SK-N-SH (cell line): ENCODE measurements around the gene CLSTN2. TPM values are rescaled to one million over a fixed set of nuclear protein-coding genes. Genes with fewer than 3 reads are reported as not detected.

Experiments
- CTCF ChIA-PET: fragments of 300-600, 350-600 bp; formaldehyde crosslinking; extraction: SDS; loops from one replicate; lab custom pipeline; 2021; lab: Yijun Ruan, JAX
- POLR2A ChIA-PET: fragments of 350-600 bp; sonication (Branson Sonifier 250); formaldehyde crosslinking; extraction: SDS; loops from one replicate; lab custom pipeline; 2020; ENCODE audit warnings: antibody characterized with exemption, inconsistent platforms; lab: Yijun Ruan, JAX
- DNase-seq: peaks from one replicate; pipeline ENCODE4 v3.0.0; 2012
- H2AFZ ChIP-seq: fragments of 200-600 bp; sonication (generic); 2 replicates; pipeline ENCODE4 v1.8.1; 2016; ENCODE audit warnings: antibody characterized with exemption, mild to moderate bottlenecking, low read depth
- H3F3A ChIP-seq: fragments of 200-600 bp; sonication (generic); replicated peaks from 2 replicates; pipeline ENCODE3; 2016; ENCODE audit warnings: antibody characterized with exemption, mild to moderate bottlenecking; ENCODE audit not compliant: insufficient read depth
- H3K27ac ChIP-seq, 2 experiments: fragments of 200-500 bp in 1 of 2; fragments of 200-600 bp in 1 of 2; sonication (Bioruptor generic) in 1 of 2; sonication (generic), shearing (Covaris generic) in 1 of 2; 2 replicates each; pipeline versions ENCODE4 v1.5.1 to v1.6.1; 2014 to 2016; ENCODE audit warnings: low read depth in 2 of 2, inconsistent platforms in 1 of 2, low read length in 1 of 2, mild to moderate bottlenecking in 1 of 2, mixed read lengths in 1 of 2
- H3K27me3 ChIP-seq: fragments of 200-600 bp; sonication (generic), shearing (Covaris generic); 2 replicates; pipeline ENCODE4 v1.6.1; 2016; ENCODE audit warnings: mixed run types; ENCODE audit not compliant: insufficient read depth
- H3K36me3 ChIP-seq, 2 experiments: fragments of 200-500 bp in 1 of 2; fragments of 200-600 bp in 1 of 2; sonication (Bioruptor generic) in 1 of 2; sonication (generic) in 1 of 2; replicated peaks in 1 of 2; 2 replicates each; pipeline versions ENCODE3 to v1.5.1; 2014 to 2016; ENCODE audit warnings: low read length in 1 of 2, mild to moderate bottlenecking in 1 of 2; ENCODE audit not compliant: insufficient read depth in 2 of 2, control insufficient read depth in 1 of 2
- H3K4me1 ChIP-seq, 2 experiments: fragments of 200-500 bp in 1 of 2; fragments of 200-600 bp in 1 of 2; sonication (Bioruptor generic) in 1 of 2; sonication (generic), shearing (Covaris generic) in 1 of 2; 2 replicates each; pipeline versions ENCODE4 v1.5.1 to v1.6.1; 2014 to 2016; ENCODE audit warnings: low read depth in 1 of 2, low read length in 1 of 2, mixed run types in 1 of 2; ENCODE audit not compliant: insufficient read depth in 2 of 2, control insufficient read depth in 1 of 2
- H3K4me2 ChIP-seq: fragments of 200-600 bp; sonication (generic), shearing (Covaris generic); 2 replicates; pipeline ENCODE4 v1.6.1; 2017; ENCODE audit warnings: mixed run types
- H3K4me3 ChIP-seq, 2 experiments: fragments of 200-500 bp in 1 of 2; fragments of 200-600 bp in 1 of 2; sonication (Bioruptor generic) in 1 of 2; sonication (generic), shearing (Covaris generic) in 1 of 2; 2 replicates each; pipeline versions ENCODE4 v1.5.1 to v1.8.1; 2014 to 2016; ENCODE audit warnings: low read depth in 2 of 2, inconsistent platforms in 1 of 2, low read length in 1 of 2, mild to moderate bottlenecking in 1 of 2, mixed read lengths in 1 of 2, moderate library complexity in 1 of 2
- H3K79me2 ChIP-seq: fragments of 200-600 bp; sonication (generic); 2 replicates; pipeline ENCODE4 v1.8.1; 2017; ENCODE audit warnings: mild to moderate bottlenecking; ENCODE audit not compliant: insufficient read depth
- H3K9ac ChIP-seq: fragments of 200-600 bp; sonication (generic); 2 replicates; pipeline ENCODE4 v1.6.1; 2017; ENCODE audit warnings: mixed run types
- H3K9me2 ChIP-seq: fragments of 200-600 bp; sonication (generic); 2 replicates; pipeline ENCODE4 v1.6.1; 2017; ENCODE audit warnings: mixed run types
- H3K9me3 ChIP-seq: fragments of 200-600 bp; sonication (generic); 2 replicates; pipeline ENCODE4 v1.6.1; 2017; ENCODE audit warnings: mixed run types, mild to moderate bottlenecking, moderate library complexity
- H4K20me1 ChIP-seq: fragments of 200-600 bp; sonication (generic); 2 replicates; pipeline ENCODE4 v1.6.1; 2017; ENCODE audit warnings: mild to moderate bottlenecking, mixed run types; ENCODE audit not compliant: insufficient read depth
- CHD2 ChIP-seq: fragments of 150-350 bp; IDR thresholded peaks from 2 replicates; pipeline ENCODE4 v1.6.1; 2018; ENCODE audit warnings: low read length; ENCODE audit not compliant: partially characterized antibody
- FOSL2 ChIP-seq: IDR thresholded peaks from 2 replicates; pipeline ENCODE4 v1.4.0; 2012; ENCODE audit warnings: low read depth, mild to moderate bottlenecking, moderate library complexity, borderline replicate concordance
- GABPA ChIP-seq: IDR thresholded peaks from 2 replicates; pipeline ENCODE4 v1.4.0; 2012; ENCODE audit warnings: low read depth, mild to moderate bottlenecking
- MXI1 ChIP-seq: IDR thresholded peaks from 2 replicates; pipeline ENCODE4 v1.6.1; 2012; ENCODE audit warnings: mild to moderate bottlenecking, low read depth, low read length, improper control_type of control experiment
- NRF1 ChIP-seq: IDR thresholded peaks from 2 replicates; pipeline ENCODE4 v1.6.1; 2012; ENCODE audit warnings: low read depth, mild to moderate bottlenecking, low read length
- RCOR1 ChIP-seq: fragments of 150-350 bp; IDR thresholded peaks from 2 replicates; pipeline ENCODE4 v1.6.1; 2017; ENCODE audit warnings: antibody characterized with exemption, low read length
- SIN3A ChIP-seq: IDR thresholded peaks from 2 replicates; pipeline ENCODE4 v1.6.1; 2012; ENCODE audit warnings: low read depth, mild to moderate bottlenecking, low read length, moderate library complexity, borderline replicate concordance
- SMC3 ChIP-seq: IDR thresholded peaks from 2 replicates; pipeline ENCODE4 v1.6.1; 2012; ENCODE audit warnings: low read depth, low read length, improper control_type of control experiment
- YY1 ChIP-seq: IDR thresholded peaks from 2 replicates; pipeline ENCODE4 v1.4.0; 2012; ENCODE audit warnings: low read depth, mild to moderate bottlenecking
- WGBS: methylation state at CpG from one replicate; pipeline ENCODE4 v1.1.6; 2017; ENCODE audit warnings: low lambda C conversion rate; 5-methylcytosine and 5-hydroxymethylcytosine counted together
- polyA plus RNA-seq, 3 experiments: library from polyadenylated mRNA; depleted of rRNA; stranded (reverse); fragments of >200 nt; gene quantifications; 2 replicates each; pipeline ENCODE4 v1.2.3, GENCODE V29; 2012
- TF ChIP-seq, protein P1 (sequence below): IDR thresholded peaks from 2 replicates; pipeline ENCODE4 v1.4.0; 2012; ENCODE audit warnings: low read depth
- TF ChIP-seq, protein P2 (sequence below): IDR thresholded peaks from 2 replicates; pipeline ENCODE4 v1.6.1; 2012; ENCODE audit warnings: mild to moderate bottlenecking, low read depth, low read length, moderate library complexity
- TF ChIP-seq, protein P3 (sequence below): IDR thresholded peaks from 2 replicates; pipeline ENCODE4; 2012
- TF ChIP-seq, protein P4 (sequence below): fragments of 150-350 bp; IDR thresholded peaks from 2 replicates; pipeline ENCODE4 v1.6.1; 2017; ENCODE audit warnings: antibody characterized with exemption, low read length, low read depth, borderline replicate concordance
- TF ChIP-seq, protein P5 (sequence below): IDR thresholded peaks from 2 replicates; pipeline ENCODE4 v1.4.0; 2012; ENCODE audit warnings: low read depth, borderline replicate concordance

CLSTN2 gene
- polyA plus RNA-seq, 1 of the 3 experiments (the other 2 are of a cell fraction): 0.02 TPM

DNA sequence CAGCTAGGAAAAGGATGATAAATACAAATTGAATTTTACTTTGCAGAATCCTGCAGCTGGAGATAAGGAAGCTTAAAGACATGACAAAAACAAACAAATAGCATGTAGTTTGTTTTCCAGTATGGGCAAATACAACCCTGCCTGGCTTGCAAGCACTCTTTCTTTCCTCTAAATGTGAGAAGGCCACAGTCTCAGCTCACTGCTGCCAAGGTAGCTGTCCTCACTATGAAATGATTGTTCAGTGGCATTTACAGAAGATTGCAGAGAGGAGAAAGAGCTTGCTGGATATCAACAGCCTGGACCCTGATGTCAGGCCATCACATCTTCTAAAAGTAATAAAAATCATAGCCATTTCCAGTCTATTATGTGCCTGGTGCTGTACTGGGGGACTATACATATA, 262.0 kb downstream of the CLSTN2 start:
- TF ChIP-seq, protein P1, sequence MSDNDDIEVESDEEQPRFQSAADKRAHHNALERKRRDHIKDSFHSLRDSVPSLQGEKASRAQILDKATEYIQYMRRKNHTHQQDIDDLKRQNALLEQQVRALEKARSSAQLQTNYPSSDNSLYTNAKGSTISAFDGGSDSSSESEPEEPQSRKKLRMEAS: no peak
- TF ChIP-seq, protein P2, sequence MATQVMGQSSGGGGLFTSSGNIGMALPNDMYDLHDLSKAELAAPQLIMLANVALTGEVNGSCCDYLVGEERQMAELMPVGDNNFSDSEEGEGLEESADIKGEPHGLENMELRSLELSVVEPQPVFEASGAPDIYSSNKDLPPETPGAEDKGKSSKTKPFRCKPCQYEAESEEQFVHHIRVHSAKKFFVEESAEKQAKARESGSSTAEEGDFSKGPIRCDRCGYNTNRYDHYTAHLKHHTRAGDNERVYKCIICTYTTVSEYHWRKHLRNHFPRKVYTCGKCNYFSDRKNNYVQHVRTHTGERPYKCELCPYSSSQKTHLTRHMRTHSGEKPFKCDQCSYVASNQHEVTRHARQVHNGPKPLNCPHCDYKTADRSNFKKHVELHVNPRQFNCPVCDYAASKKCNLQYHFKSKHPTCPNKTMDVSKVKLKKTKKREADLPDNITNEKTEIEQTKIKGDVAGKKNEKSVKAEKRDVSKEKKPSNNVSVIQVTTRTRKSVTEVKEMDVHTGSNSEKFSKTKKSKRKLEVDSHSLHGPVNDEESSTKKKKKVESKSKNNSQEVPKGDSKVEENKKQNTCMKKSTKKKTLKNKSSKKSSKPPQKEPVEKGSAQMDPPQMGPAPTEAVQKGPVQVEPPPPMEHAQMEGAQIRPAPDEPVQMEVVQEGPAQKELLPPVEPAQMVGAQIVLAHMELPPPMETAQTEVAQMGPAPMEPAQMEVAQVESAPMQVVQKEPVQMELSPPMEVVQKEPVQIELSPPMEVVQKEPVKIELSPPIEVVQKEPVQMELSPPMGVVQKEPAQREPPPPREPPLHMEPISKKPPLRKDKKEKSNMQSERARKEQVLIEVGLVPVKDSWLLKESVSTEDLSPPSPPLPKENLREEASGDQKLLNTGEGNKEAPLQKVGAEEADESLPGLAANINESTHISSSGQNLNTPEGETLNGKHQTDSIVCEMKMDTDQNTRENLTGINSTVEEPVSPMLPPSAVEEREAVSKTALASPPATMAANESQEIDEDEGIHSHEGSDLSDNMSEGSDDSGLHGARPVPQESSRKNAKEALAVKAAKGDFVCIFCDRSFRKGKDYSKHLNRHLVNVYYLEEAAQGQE: no peak
- no peak for TF ChIP-seq GABPA
- TF ChIP-seq NRF1: no peak
- TF ChIP-seq YY1: no peak
- TF ChIP-seq SMC3: no peak
- TF ChIP-seq RCOR1: no peak
- TF ChIP-seq CHD2: no peak
- TF ChIP-seq, protein P3, sequence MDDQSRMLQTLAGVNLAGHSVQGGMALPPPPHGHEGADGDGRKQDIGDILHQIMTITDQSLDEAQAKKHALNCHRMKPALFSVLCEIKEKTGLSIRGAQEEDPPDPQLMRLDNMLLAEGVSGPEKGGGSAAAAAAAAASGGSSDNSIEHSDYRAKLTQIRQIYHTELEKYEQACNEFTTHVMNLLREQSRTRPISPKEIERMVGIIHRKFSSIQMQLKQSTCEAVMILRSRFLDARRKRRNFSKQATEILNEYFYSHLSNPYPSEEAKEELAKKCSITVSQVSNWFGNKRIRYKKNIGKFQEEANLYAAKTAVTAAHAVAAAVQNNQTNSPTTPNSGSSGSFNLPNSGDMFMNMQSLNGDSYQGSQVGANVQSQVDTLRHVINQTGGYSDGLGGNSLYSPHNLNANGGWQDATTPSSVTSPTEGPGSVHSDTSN: no peak
- Histone ChIP-seq H2AFZ (no peak overlapping the region), H3K79me2 (no peaks in the 10 kb centered on the region), H3K9me2 (no peaks in the 10 kb centered on the region), H4K20me1 (no peaks in the 10 kb centered on the region), H3K4me2 (no peak overlapping the region), H3K36me3 (no peaks in the 10 kb centered on the region), H3K27me3 (no peaks in the 10 kb centered on the region), H3F3A (no peaks in the 10 kb centered on the region), H3K4me1 (peaks cover 0 to 8% of the 10 kb centered on the region in 2 experiments; a peak in 2 of 4 replicates), H3K9ac (no peak overlapping the region), H3K4me3 (no peak overlapping the region), H3K9me3 (no peaks in the 10 kb centered on the region), H3K27ac (no peak overlapping the region)
- CTCF ChIA-PET: no interaction called here
- DNase-seq: no peak
- POLR2A ChIA-PET: no interaction called here

DNA sequence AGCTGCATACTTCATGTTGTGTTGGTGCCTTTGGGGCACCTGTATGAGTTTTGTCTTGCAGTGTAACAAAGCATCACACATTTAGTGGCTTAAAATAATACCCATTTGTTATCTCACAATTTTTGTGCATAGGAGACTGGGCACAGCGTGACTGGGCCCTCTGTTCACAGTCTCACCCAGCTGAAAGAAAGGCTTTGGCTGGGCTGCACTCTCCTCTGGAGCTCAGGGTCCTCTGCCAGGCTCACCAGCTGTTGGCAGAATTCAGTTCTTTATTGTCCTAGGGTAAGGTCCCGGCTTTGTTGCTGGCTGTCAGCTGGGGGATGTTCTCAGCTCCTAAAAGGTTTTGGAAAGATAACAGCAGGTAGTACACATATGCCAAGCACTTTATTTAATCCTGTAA, 263.3 kb downstream of the CLSTN2 start:
- no peak overlapping the region for H3K9ac ChIP-seq
- no peak overlapping the region for H3K4me2 ChIP-seq
- 17% methylated on average over 1 of the region's 2 CpGs for WGBS
- POLR2A ChIA-PET: no interaction called here
- no peaks in the 10 kb centered on the region for H3F3A ChIP-seq
- no peak overlapping the region for H2AFZ ChIP-seq
- H3K4me3 ChIP-seq: no peak overlapping the region
- CTCF ChIA-PET: interaction anchor here (1.2 to 1.4 kb wide), 3 partner anchors 12 to 69 kb away, joined by 3 to 4 read pairs (median 4); no protein-coding TSS in a partner anchor
- H3K9me3 ChIP-seq: no peaks in the 10 kb centered on the region
- H3K27ac ChIP-seq: no peak overlapping the region
- H3K36me3 ChIP-seq: no peaks in the 10 kb centered on the region
- no peaks in the 10 kb centered on the region for H4K20me1 ChIP-seq
- no peaks in the 10 kb centered on the region for H3K27me3 ChIP-seq
- no peaks in the 10 kb centered on the region for H3K79me2 ChIP-seq
- DNase-seq: no peak
- H3K4me1 ChIP-seq: peaks cover 0 to 8% of the 10 kb centered on the region in 2 experiments; a peak in 2 of 4 replicates
- H3K9me2 ChIP-seq: no peaks in the 10 kb centered on the region
- TF ChIP-seq, protein P3: no peak
- no peak for TF ChIP-seq MXI1
- no peak for TF ChIP-seq GABPA
- TF ChIP-seq FOSL2: no peak
- TF ChIP-seq, protein P2: no peak
- TF ChIP-seq SMC3: no peak
- TF ChIP-seq, protein P4, sequence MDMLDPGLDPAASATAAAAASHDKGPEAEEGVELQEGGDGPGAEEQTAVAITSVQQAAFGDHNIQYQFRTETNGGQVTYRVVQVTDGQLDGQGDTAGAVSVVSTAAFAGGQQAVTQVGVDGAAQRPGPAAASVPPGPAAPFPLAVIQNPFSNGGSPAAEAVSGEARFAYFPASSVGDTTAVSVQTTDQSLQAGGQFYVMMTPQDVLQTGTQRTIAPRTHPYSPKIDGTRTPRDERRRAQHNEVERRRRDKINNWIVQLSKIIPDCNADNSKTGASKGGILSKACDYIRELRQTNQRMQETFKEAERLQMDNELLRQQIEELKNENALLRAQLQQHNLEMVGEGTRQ: no peak
- TF ChIP-seq SIN3A: no peak
- TF ChIP-seq, protein P5, sequence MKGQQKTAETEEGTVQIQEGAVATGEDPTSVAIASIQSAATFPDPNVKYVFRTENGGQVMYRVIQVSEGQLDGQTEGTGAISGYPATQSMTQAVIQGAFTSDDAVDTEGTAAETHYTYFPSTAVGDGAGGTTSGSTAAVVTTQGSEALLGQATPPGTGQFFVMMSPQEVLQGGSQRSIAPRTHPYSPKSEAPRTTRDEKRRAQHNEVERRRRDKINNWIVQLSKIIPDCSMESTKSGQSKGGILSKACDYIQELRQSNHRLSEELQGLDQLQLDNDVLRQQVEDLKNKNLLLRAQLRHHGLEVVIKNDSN: no peak
- no peak for TF ChIP-seq CHD2
